OCI-M2 (cell line): Measurements from ENCODE around the gene ANKRD44.

Source experiments
- DNase-seq: peaks from one replicate; lab custom pipeline; 2025; ENCODE audit not compliant: unreplicated experiment; lab: John Stamatoyannopoulos, UW

ANKRD44 gene

DNA sequence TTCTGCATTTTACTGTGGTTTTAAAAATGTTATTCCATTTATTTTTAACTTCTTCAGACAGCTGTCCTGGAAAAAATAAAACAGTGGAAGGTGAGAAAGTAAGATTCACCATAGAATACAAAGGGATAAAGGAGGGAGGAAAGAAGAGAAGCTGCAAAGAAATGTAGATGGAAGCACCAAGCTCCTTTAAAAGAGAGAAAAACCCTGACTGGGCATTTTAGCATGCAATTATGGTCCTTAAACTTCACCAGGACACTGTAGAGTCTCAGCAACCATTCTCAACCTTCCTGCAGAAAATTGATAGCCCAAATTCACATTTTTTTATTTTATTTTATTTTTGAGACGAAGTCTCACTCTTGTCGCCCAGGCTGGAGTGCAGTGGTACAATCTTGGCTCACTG lies 11.6 kb upstream of the ANKRD44 start:
- no peak for DNase-seq

DNA sequence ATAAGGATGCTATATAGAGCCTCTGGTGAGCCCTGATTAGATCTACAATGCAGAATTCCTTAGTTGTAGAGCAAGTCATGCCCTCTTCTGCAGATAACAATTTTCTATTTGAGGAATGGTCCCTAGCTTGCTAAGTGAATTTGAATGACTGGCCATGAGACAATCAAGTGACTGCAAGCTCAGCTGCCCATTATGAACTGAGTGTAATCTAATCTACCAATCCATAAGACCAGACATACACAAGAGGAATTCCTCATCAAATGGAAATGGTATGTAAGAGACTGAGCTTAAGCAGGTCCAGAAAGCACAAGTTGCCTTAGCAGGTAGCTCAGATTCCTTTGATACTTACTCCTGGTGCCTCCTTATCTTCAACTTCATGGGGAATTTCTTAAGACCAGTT lies 4.8 kb upstream of the ANKRD44 start:
- DNase-seq: no peak

- no peak for DNase-seq
Observed at GRCh38 chr2:197312186-197312585, 1.6 kb upstream of the ANKRD44 start.

GRCh38 chr2:197311421-197312033 lies 947 bp upstream of the ANKRD44 start:
- no peak for DNase-seq

DNA sequence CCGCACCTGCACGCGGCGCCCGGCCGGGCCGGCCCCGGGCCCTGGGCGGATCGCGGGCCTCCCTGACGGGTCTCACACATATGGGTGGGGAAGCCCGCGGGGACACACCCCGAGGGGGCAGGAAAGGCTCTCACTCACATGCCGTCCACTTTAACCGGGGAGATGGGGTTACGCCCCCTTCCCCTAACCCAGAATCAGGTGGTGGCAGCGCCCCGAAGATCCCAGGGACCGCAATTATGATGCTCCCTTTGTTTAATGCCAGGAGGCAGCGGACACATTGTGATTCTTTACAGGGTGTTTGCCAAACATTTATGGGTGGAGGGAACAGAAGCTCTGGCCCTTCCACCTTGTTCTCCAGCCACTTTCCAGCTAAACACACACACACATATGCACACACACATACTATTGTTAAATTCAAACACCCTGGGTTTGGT lies 424 bp upstream of the ANKRD44 start:
- DNase-seq: no peak

DNA sequence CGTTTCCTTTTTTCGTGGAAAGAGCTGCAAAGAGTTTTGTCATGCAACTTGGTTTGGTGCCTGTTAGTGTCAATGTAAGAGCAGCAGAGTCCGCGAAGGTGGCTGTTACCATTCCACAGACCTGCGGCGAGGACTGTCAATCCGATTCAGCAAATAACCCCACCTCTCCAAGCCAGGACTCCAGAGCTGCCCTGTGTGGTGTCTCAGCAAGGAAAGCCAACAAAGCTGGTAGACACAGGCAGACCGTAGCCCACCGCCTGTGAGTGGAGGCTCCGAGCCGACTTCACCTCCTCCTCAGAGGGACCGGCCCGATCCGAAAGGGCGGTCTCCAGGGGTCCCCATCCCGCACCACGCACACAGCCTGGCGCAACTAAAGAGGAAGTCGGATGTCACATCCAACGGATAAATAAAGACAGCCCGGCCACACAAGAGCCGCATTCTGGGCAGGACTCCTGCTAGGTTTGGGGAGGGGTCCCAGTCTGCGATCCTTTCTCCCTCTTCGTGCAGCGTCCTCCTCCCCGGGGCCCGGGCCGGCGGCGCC lies 819 bp downstream of the ANKRD44 start:
- DNase-seq: no peak

- no peak for DNase-seq
Observed at GRCh38 chr2:197308996-197309690, 1.4 kb downstream of the ANKRD44 start.

- DNase-seq: no peak
Observed at GRCh38 chr2:197308585-197308984, 2.0 kb downstream of the ANKRD44 start.

DNA sequence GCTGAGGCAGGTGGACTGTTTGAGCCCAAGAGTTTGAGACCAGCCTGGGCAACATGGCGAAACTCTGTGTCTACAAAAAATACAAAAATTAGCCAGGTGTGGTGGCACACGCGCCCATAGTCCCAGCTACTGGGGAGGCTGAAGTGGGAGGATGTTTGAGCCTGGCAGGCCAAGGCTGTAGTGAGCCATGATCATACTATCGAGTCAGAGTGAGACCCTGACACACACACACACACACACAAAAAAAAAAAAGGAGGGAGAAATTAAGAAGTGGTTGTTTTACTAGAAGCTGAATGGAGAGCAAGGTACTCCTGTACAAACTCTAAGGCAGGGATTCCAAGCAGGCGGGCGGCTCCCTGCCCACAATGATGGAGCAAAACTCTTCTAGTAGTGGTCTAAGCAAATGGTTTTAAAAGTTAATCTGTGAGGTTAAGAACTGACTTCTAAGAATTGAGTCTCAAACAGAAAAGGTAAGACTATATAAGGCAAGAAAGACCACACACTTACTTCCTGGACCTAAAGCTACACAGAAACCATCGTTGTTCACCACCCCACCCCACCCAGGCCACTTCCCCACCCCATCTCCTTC lies 2.6 kb downstream of the ANKRD44 start:
- DNase-seq: no peak

GRCh38 chr2:197307236-197307932 lies 3.2 kb downstream of the ANKRD44 start:
- no peak for DNase-seq

GRCh38 chr2:197306696-197307040 lies 3.9 kb downstream of the ANKRD44 start:
- DNase-seq: no peak

DNA sequence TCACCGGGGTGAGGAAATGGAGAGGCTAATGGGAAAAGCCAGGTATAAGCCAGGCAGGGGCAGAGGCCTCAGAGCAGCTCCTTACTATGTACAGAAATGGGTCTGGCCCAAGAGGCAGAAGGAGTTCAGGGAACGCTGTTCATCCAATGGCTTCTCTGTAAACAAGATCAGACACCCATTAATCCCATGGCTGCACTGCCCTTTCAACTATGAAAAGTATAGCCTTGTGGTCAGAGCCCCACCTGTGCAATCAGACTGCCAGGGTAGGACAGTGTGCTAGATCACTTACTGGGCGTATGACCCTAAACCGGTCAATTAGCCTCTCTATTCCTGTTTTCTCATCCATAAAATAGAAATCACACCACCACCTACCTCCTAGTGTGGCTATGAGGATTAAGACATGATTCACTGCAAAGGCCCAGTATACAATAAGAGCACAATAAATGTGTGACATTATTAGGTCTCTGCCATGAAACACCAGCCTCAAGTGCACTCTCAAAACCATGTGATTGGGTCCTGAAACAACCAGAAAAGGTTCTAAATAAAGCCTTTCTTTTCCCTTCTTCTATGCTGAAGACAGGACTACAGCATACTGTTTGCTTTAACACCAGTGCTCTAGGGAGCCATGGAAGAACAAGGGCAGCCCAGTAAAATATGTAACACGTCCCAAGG lies 4.4 kb downstream of the ANKRD44 start:
- no peak for DNase-seq

DNA sequence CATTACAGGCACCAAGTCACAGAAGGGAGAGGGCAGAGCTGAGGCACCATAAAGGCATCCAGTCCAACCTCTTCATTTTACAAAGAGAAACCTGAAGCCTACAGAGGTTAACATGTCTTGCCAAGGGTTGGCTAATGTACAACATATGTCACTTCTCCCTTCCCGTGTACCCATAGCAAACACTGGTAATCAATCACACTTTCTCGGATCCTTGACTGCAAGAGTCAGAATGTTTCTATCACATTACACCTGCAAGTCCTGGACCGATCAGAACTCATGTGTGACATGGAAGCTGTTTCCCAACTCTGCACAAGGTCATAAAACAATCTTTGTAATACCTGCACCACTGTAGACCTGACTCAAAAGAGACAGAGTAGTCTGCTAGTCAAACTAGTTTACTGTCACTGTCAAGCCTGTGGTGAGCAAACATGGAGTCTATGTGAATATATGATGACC lies 6.0 kb downstream of the ANKRD44 start:
- no peak for DNase-seq

GRCh38 chr2:197300139-197300538 lies 10.4 kb downstream of the ANKRD44 start:
- DNase-seq: no peak

GRCh38 chr2:197298609-197299008 lies 12.0 kb downstream of the ANKRD44 start:
- no peak for DNase-seq

- no peak for DNase-seq
Observed at GRCh38 chr2:197297772-197298318, 12.7 kb downstream of the ANKRD44 start.

DNA sequence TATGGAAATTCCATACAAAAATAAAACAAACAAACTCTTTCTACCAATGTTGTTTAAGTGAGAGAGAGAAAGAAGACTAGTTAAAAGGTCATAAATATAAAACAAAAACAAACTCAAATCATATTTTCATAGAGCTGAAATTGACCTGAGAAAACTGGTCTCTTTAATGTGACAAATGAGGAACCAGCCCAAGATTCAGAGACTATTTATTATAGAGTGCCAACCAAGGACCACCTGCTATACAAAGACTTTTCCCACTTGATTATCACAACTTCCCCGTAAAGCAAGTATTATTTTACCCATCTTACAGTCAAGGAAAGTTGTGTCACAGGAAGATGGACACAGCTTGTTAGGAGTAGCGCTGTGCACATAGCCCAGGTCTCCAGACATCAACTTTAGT lies 13.3 kb downstream of the ANKRD44 start:
- DNase-seq: no peak

GRCh38 chr2:197296835-197297234 lies 13.7 kb downstream of the ANKRD44 start:
- no peak for DNase-seq

- no peak for DNase-seq
Observed at GRCh38 chr2:197294260-197294659, 16.3 kb downstream of the ANKRD44 start.

GRCh38 chr2:197293252-197294007 lies 17.1 kb downstream of the ANKRD44 start:
- DNase-seq: no peak
